HEK293T (cell line): ENCODE measurements around the gene VPS37B.

Experiments
- CTCF ChIA-PET: fragments of 350-600 bp; formaldehyde crosslinking; extraction: SDS; loops from one replicate; lab custom pipeline; 2021; ENCODE audit warnings: antibody characterized with exemption, inconsistent platforms; lab: Yijun Ruan, JAX
- POLR2A ChIA-PET: fragments of 350-600 bp; formaldehyde crosslinking; extraction: SDS; loops from one replicate; lab custom pipeline; 2020; ENCODE audit warnings: antibody characterized with exemption, inconsistent platforms; lab: Yijun Ruan, JAX
- DNase-seq: peaks from one replicate; pipeline ENCODE4 v3.0.0; 2012; ENCODE audit warnings: mixed read lengths; ENCODE audit errors: extremely low spot score
- ARNT ChIP-seq: fragments of 450-650 bp; IDR thresholded peaks from 2 replicates; pipeline ENCODE4 v1.6.1; 2017; ENCODE audit warnings: mild to moderate bottlenecking
- BHLHE40 ChIP-seq: fragments of 450-650 bp; IDR thresholded peaks from 2 replicates; pipeline ENCODE4 v1.6.1; 2016; ENCODE audit warnings: mild to moderate bottlenecking, moderate library complexity, borderline replicate concordance
- CTBP1 ChIP-seq: fragments of 450-650 bp; IDR thresholded peaks from 2 replicates; pipeline ENCODE4 v1.6.1; 2016; ENCODE audit warnings: borderline replicate concordance
- ELF4 ChIP-seq: fragments of 450-650 bp; IDR thresholded peaks from 2 replicates; pipeline ENCODE4 v1.6.1; 2017; ENCODE audit warnings: antibody characterized with exemption
- FOXA1 ChIP-seq: fragments of 450-650 bp; IDR thresholded peaks from 2 replicates; pipeline ENCODE4 v1.6.1; 2016; ENCODE audit warnings: mild to moderate bottlenecking
- FOXK2 ChIP-seq: fragments of 450-650 bp; IDR thresholded peaks from 2 replicates; pipeline ENCODE4 v1.6.1; 2016; ENCODE audit warnings: mild to moderate bottlenecking
- FOXM1 ChIP-seq: fragments of 450-650 bp; IDR thresholded peaks from 2 replicates; pipeline ENCODE4 v1.6.1; 2017; ENCODE audit warnings: mild to moderate bottlenecking, borderline replicate concordance
- HDGF ChIP-seq: fragments of 450-650 bp; IDR thresholded peaks from 2 replicates; pipeline ENCODE4 v1.6.1; 2017; ENCODE audit warnings: antibody characterized with exemption, borderline replicate concordance
- L3MBTL2 ChIP-seq: fragments of 450-650 bp; conservative IDR thresholded peaks from 2 replicates; pipeline ENCODE4 v1.6.1; 2016; ENCODE audit warnings: mild to moderate bottlenecking
- LEF1 ChIP-seq: fragments of 450-650 bp; IDR thresholded peaks from 2 replicates; pipeline ENCODE4 v1.6.1; 2017; ENCODE audit warnings: mild to moderate bottlenecking, borderline replicate concordance
- NFRKB ChIP-seq: fragments of 450-650 bp; IDR thresholded peaks from 2 replicates; pipeline ENCODE4 v1.6.1; 2016; ENCODE audit warnings: mild to moderate bottlenecking, moderate library complexity
- SP1 ChIP-seq: fragments of 450-650 bp; IDR thresholded peaks from 2 replicates; pipeline ENCODE4 v1.6.1; 2017
- SUZ12 ChIP-seq: fragments of 450-650 bp; IDR thresholded peaks from 2 replicates; pipeline ENCODE4 v1.6.1; 2016; ENCODE audit warnings: mild to moderate bottlenecking
- TARDBP ChIP-seq: fragments of 450-650 bp; IDR thresholded peaks from 2 replicates; pipeline ENCODE4 v1.6.1; 2016
- ZNF384 ChIP-seq: fragments of 450-650 bp; IDR thresholded peaks from 2 replicates; pipeline ENCODE4 v1.6.1; 2016
- TF ChIP-seq, protein P1 (sequence below): fragments of 450-650 bp; IDR thresholded peaks from 2 replicates; pipeline ENCODE4 v1.6.1; 2016

VPS37B gene

DNA sequence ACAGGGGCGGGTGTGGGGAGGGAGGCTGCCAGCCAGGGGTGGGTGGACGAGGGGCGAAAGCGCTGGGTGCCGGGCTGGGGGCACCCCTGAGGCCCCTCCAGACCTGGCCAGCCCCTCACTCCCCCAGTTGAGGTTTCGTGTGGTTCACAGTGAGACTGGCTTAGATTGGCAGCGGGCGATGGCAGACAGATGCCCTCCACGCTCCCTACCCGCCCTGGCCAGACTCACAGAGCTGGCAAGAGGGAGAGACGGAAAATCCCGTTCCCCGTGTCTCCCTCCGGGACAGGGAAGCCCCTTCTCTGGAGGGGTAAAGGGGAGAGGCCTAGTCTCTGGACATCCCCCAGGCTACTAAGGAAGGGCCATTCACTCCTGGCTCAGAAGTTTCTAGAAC, 33.2 kb upstream of the VPS37B start:
- DNase-seq: no peak
- ChIA-PET POLR2A (no interaction called here), CTCF (no interaction called here)
- no peak for TF ChIP-seq CTBP1
- no peak for TF ChIP-seq ZNF384
- TF ChIP-seq FOXK2: no peak
- TF ChIP-seq FOXA1: no peak
- no peak for TF ChIP-seq TARDBP
- no peak for TF ChIP-seq HDGF
- TF ChIP-seq, protein P1, sequence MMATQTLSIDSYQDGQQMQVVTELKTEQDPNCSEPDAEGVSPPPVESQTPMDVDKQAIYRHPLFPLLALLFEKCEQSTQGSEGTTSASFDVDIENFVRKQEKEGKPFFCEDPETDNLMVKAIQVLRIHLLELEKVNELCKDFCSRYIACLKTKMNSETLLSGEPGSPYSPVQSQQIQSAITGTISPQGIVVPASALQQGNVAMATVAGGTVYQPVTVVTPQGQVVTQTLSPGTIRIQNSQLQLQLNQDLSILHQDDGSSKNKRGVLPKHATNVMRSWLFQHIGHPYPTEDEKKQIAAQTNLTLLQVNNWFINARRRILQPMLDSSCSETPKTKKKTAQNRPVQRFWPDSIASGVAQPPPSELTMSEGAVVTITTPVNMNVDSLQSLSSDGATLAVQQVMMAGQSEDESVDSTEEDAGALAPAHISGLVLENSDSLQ: no peak
- no peak for TF ChIP-seq L3MBTL2

DNA sequence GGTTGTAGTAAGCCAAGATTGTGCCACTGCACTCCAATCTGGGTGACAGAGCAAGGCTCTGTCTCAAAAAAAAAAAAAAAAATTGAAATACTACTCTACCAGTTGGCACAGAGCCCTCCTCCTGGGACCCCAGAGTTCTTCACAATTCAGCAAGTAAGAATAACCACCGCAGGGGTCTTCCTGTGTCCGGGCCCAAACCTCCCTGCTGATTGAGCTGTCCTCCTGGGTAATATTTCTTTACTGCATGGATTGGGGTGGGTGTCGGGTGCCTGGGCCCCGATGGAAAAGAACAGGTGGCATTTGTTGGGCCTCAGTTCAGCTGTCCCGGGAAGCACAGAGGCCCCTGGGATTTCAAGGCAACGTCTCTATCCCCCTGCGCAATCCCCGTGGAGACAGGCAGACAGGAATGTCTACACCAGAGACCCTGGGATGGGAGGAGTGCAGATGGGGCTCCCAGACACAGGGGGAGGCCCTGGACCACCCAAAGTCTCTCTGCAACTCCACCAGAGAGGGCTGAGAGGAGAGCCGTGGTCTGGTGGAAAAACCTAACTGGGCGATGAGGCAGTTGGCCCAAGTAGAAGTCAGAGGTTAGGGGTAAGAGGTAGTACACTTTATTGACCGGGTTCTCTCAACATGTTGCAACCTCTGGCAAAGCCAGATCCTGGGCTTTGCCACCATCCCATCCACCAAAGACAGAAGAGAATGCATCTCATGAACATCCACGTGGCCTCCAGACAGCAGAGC, 32.7 kb upstream of the VPS37B start:
- ChIA-PET CTCF (no interaction called here), POLR2A (no interaction called here)
- no peak for DNase-seq
- TF ChIP-seq ZNF384 (no peak), ARNT (no peak), CTBP1 (no peak), SP1 (no peak), ELF4 (no peak), L3MBTL2 (no peak), TARDBP (no peak), SUZ12 (no peak), FOXK2 (no peak), NFRKB (no peak), BHLHE40 (no peak), FOXM1 (no peak), LEF1 (no peak), FOXA1 (no peak), HDGF (no peak)
- TF ChIP-seq, protein P1: no peak

DNA sequence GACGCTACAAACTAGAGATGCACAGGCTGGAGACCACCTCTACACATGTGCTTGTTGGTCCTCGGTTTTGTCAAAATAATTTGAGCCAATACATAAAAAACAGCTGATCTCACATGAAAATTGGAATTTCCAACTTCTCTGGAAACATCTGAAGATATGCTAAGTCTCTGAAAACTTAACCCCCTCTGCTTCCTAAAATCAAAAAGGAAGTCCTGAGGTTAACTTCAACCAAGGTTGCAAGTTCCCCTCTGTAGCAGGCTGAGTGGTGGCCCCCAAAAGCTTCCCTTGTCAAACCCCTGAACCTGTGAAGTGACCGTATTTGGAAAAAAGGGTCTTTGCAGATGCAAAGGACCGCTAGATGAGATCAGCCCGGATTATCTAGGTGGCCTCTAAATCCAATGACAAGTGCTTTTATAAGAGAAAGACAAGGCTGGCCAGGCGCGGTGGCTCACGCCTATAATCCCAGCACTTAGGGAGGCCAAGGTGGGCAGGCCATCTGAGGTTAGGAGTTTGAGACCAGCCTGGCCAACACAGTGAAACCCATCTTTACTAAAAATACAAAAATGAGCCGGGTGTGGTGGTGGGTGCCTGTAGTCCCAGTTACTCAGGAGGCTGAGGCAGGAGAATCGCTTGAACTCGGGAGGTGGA, 32.0 kb upstream of the VPS37B start:
- TF ChIP-seq, protein P1: no peak
- TF ChIP-seq SUZ12 (no peak), CTBP1 (no peak), HDGF (no peak), NFRKB (no peak), ARNT (no peak), FOXK2 (no peak), TARDBP (no peak), SP1 (no peak), LEF1 (no peak), FOXM1 (no peak), FOXA1 (no peak)
- no peak for DNase-seq
- ChIA-PET POLR2A (no interaction called here), CTCF (no interaction called here)

DNA sequence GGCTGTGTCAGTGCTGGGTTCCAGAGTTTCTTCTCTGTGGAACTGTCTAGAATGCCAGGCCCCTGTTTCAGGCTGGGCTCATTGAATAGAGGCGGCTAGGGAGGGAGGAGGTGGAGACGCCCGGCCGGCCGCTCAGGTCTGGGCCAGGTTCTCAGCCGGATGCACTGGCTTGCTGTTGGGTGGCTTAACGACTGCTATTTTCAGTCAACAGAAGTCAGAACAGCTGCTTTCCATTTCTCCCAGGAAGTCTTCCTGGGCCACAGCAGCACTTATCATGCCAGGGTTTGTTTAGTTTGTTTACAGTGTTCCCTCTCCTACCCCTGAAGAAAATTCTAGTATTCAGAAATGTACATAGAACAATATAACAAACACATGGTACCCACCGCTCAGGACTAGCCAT, 26.0 kb upstream of the VPS37B start:
- no peak for TF ChIP-seq ELF4
- no peak for TF ChIP-seq SUZ12
- no peak for TF ChIP-seq TARDBP
- no peak for TF ChIP-seq FOXA1
- no peak for TF ChIP-seq CTBP1
- no peak for TF ChIP-seq L3MBTL2
- TF ChIP-seq FOXM1: no peak
- no peak for TF ChIP-seq LEF1
- TF ChIP-seq ZNF384: no peak
- TF ChIP-seq HDGF: no peak
- no peak for TF ChIP-seq FOXK2
- no peak for TF ChIP-seq NFRKB
- TF ChIP-seq BHLHE40: no peak
- TF ChIP-seq SP1: no peak
- no peak for TF ChIP-seq ARNT
- TF ChIP-seq, protein P1: no peak
- ChIA-PET CTCF (no interaction called here), POLR2A (no interaction called here)
- no peak for DNase-seq

DNA sequence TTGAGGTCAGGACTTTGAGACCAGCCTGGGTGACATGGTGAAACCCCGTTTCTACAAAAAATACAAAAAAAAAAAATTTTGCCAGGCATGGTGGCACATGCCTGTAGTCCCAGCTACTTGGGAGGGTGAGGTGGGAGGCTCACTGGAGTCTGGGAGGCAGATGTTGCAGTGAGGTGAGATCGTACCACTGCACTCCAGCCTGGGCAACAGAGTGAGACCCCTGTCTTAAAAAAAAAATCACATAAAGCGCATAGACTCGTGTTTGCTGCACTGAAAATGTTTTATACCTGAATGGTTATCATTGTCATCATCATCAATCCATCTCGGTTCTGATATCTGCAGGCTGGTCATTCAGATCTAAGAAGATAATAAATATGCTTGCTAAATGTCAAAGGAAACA, 24.8 kb upstream of the VPS37B start:
- ChIA-PET POLR2A (no interaction called here), CTCF (interaction anchor here (0.7 kb wide), 1 partner anchor 318 kb away, joined by 3 read pairs; no protein-coding TSS in a partner anchor)
- TF ChIP-seq SP1 (no peak), BHLHE40 (no peak)
- DNase-seq: no peak

DNA sequence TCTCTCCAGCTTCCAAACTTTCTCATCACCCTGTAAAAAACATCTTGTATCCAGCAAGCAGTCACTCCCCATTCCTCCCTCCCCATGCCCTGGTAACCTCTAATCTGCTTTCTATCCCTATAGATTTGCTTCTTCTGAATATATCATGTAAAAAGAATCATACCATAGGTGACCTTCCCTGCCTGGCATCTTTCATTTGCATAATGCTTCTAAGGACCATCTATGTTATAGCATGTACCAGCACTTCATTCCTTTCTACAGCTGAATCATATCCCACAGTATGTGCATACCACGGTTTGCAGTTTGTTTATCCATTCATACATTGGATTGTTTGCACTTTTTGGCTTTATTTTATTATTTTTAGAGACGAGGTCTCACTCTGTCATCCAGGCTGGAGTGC, 22.9 kb upstream of the VPS37B start:
- ChIA-PET CTCF (interaction anchor here (0.9 kb wide), 1 partner anchor 10 kb away, joined by 3 read pairs; no protein-coding TSS in a partner anchor), POLR2A (no interaction called here)
- no peak for DNase-seq
- TF ChIP-seq NFRKB (no peak), BHLHE40 (no peak)
- TF ChIP-seq, protein P1: no peak
